Heart right ventricle (tissue), 16 donors: ENCODE data around the gene RUSC1. TPM values are rescaled to one million over a fixed set of nuclear protein-coding genes. Genes with fewer than 3 reads are reported as not detected.
"Not testable (repeated sequence)": the region's sequence is repeated elsewhere in the genome, so short reads cannot be mapped to it uniquely, and the experiment has no call there.

Experiments
- ATAC-seq, 8 donors: fragments of 200-7000 bp; cut with Tn5 transposase; one replicate each; pipeline ENCODE4 v1.9.1; 2020; ENCODE audit warnings: mild to moderate bottlenecking in 8 of 8, moderate library complexity in 8 of 8, moderate number of reproducible peaks in 1 of 8
- DNase-seq, 2 donors: peaks; one replicate each; pipeline ENCODE4 v3.0.0-alpha.2; 2020
- H3K27ac ChIP-seq, 10 donors: fragments of 200-600 bp; sonication (generic) in 2 of 10; one replicate each; pipeline versions ENCODE4 v1.5.0 to v1.8.0; 2020 to 2022; ENCODE audit warnings: mild to moderate bottlenecking in 3 of 10
- H3K27me3 ChIP-seq, 7 donors: fragments of 200-600 bp; one replicate each; pipeline ENCODE4 v1.8.0; 2021 to 2022; ENCODE audit warnings: mild to moderate bottlenecking in 2 of 7
- H3K36me3 ChIP-seq, 9 donors: fragments of 200-600 bp; sonication (generic) in 1 of 9; one replicate each; pipeline versions ENCODE4 v1.5.0 to v1.8.0; 2020 to 2022; ENCODE audit warnings: mild to moderate bottlenecking in 2 of 9
- H3K4me1 ChIP-seq, 9 donors: fragments of 200-600 bp; sonication (generic) in 1 of 9; one replicate each; pipeline versions ENCODE4 v1.5.0 to v1.8.0; 2020 to 2022; ENCODE audit warnings: mild to moderate bottlenecking in 4 of 9
- H3K4me3 ChIP-seq, 10 donors: fragments of 200-600 bp; sonication (generic) in 2 of 10; one replicate each; pipeline versions ENCODE4 v1.5.0 to v1.8.0; 2020 to 2022; ENCODE audit warnings: mild to moderate bottlenecking in 7 of 10, moderate library complexity in 2 of 10
- H3K9me3 ChIP-seq, 11 donors: fragments of 200-600 bp in 10 of 11; sonication (generic) in 2 of 11; one replicate each; pipeline versions ENCODE4 v1.5.0 to v1.8.0; 2013 to 2022; ENCODE audit warnings: mild to moderate bottlenecking in 2 of 11, control low read depth in 1 of 11, moderate library complexity in 1 of 11
- WGBS, 2 donors: extraction: QIAGEN DNeasy Blood & Tissue Kit; methylation state at CpG; one replicate each; pipeline ENCODE4 v1.1.7; 2013; ENCODE audit warnings: inconsistent platforms in 1 of 2; 5-methylcytosine and 5-hydroxymethylcytosine counted together
- intact Hi-C, 10 donors: fragments of 100-400 bp; cut with DNase I; formaldehyde crosslinking; loops; one replicate each; pipeline versions ENCODE4 v1.11.1 to v1.14.2; 2022
- polyA plus RNA-seq, 2 donors: library from polyadenylated mRNA; stranded (reverse); fragments of 200-250 nt; gene quantifications; one replicate each; pipeline ENCODE4 v1.2.3, GENCODE V29; 2013
- total RNA-seq, 10 donors: library from RNA; stranded (reverse); fragmentation: NEBNext Ultra II Directional in 3 of 10; extraction: Animal tissue kit (Norgen Biotek cat#: 25700) in 3 of 10; gene quantifications; one replicate each; pipeline versions ENCODE4 v1.2.1 to v1.2.4, GENCODE V29; 2021 to 2023
- TF ChIP-seq, protein P1 (sequence below), 9 donors: fragments of 200-600 bp; sonication (generic) in 2 of 9; IDR thresholded peaks; one replicate each; pipeline versions ENCODE4 v1.5.0 to v1.8.0; 2021 to 2022; ENCODE audit warnings: antibody characterized with exemption in 9 of 9, mild to moderate bottlenecking in 5 of 9, moderate library complexity in 1 of 9
- donor health status: Arrhythmogenic right ventricular cardiomyopathy.
- donor health status: ischemic (EF 13 %, LVEDD 7.1; RV severe dilation, severe dysfunction).
- donor health status: healthy with polysubstance abuse.
- donor health status: DM: no; HTN: yes; CAD: no.
- donor health status: DM: no; HTN: no; CAD: no.
- donor health status: ischemic (EF 25% LVEDD 6.9; RV normal size, moderate dysfunction).
- donor health status: ischemic (EF 25% LVEDD 5.7; RV mildly dilated, moderate dysfunction).
- donor health status: healthy.
- donor health status: DM: yes; HTN: yes; CAD: no.
- donor health status: Ischemic cardiomyopathy.
- donor health status: ischemic (EF 35%, LVEDD 5.7; RV mildly dilated, moderate dysfunction).
- donor health status: nonischemic (EF 11% LVEDD 7.7; RV severe dilation, severe dysfunction).
- donor health status: DM: yes; HTN: yes; CAD: no.
- donor health status: PGD.
- donor health status: ischemic (EF 29% LVEDD 5.4; RV normal size, mild dysfunction).
- donor health status: nonischemic (EF 23%, LVEDD 6.1; RV moderate dilation, normal function).

The RUSC1 gene
- total and polyA plus RNA-seq, 12 donors: 11.4 to 26.4 (median 16.2) TPM

DNA sequence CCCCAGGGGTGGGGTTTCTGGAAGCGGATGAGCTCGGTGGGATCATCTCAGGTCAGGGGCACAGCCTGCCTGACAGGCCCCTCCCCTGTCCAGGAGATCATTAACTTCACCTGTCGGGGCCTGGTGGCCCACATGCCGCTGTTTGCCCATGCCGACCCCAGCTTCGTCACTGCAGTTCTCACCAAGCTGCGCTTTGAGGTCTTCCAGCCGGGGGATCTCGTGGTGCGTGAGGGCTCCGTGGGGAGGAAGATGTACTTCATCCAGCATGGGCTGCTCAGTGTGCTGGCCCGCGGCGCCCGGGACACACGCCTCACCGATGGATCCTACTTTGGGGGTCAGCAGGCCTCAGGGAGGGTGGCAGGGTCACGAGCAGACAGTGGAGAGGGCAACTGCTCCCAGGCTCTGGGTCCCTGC lies 35.1 kb upstream of the RUSC1 start:
- intact Hi-C loops: no loop called here

DNA sequence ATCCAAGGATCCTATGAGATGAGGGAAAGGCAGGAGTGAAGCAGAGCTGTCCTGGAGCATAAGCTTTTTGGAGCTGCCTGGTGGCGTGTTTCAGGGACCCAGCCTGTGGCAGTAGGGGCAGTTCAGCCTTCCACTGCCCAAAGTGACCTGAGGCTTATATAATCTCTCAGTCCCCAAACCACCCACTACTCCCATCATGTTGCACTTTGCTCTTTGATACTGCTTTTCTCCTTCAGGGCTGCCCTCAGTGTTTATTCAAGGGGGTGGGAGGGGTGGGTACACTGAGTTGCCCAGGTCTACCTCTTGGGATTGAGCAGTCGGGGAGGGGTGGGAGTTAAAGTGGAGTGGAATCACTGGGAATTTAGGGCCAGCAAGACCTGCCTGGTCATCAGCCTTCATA lies 34.1 kb upstream of the RUSC1 start:
- Histone ChIP-seq H3K4me1 (no peaks in the 10 kb centered on the region), H3K27ac (no peak overlapping the region), H3K9me3 (no peaks in the 10 kb centered on the region), H3K27me3 (peaks cover 0 to 2% (median 0%) of the 10 kb centered on the region in 7 donors), H3K36me3 (no peaks in the 10 kb centered on the region), H3K4me3 (no peak overlapping the region)
- no peak for DNase-seq
- intact Hi-C loops: no loop called here
- no peak for ATAC-seq
- TF ChIP-seq, protein P1, sequence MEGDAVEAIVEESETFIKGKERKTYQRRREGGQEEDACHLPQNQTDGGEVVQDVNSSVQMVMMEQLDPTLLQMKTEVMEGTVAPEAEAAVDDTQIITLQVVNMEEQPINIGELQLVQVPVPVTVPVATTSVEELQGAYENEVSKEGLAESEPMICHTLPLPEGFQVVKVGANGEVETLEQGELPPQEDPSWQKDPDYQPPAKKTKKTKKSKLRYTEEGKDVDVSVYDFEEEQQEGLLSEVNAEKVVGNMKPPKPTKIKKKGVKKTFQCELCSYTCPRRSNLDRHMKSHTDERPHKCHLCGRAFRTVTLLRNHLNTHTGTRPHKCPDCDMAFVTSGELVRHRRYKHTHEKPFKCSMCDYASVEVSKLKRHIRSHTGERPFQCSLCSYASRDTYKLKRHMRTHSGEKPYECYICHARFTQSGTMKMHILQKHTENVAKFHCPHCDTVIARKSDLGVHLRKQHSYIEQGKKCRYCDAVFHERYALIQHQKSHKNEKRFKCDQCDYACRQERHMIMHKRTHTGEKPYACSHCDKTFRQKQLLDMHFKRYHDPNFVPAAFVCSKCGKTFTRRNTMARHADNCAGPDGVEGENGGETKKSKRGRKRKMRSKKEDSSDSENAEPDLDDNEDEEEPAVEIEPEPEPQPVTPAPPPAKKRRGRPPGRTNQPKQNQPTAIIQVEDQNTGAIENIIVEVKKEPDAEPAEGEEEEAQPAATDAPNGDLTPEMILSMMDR (IDR thresholded peaks at IDR 0.05): no peak
- WGBS, 2 donors: 96 to 98% methylated on average over 2 of the region's 2 CpGs

More for the DNA sequence above, 35.1 kb upstream of the RUSC1 start:
- H3K9me3 ChIP-seq: no peaks in the 10 kb centered on the region
- DNase-seq (no peak), ATAC-seq (no peak)
- no peaks in the 10 kb centered on the region for H3K4me1 ChIP-seq
- H3K4me3 ChIP-seq: no peak overlapping the region
- no peak overlapping the region for H3K27ac ChIP-seq
- no peaks in the 10 kb centered on the region for H3K36me3 ChIP-seq
- WGBS, 2 donors: 92 to 93% methylated on average over 18 of the region's 18 CpGs
- peaks cover 0 to 2% (median 0%) of the 10 kb centered on the region in 7 donors for H3K27me3 ChIP-seq
- TF ChIP-seq, protein P1 (IDR thresholded peaks at IDR 0.05): no peak

DNA sequence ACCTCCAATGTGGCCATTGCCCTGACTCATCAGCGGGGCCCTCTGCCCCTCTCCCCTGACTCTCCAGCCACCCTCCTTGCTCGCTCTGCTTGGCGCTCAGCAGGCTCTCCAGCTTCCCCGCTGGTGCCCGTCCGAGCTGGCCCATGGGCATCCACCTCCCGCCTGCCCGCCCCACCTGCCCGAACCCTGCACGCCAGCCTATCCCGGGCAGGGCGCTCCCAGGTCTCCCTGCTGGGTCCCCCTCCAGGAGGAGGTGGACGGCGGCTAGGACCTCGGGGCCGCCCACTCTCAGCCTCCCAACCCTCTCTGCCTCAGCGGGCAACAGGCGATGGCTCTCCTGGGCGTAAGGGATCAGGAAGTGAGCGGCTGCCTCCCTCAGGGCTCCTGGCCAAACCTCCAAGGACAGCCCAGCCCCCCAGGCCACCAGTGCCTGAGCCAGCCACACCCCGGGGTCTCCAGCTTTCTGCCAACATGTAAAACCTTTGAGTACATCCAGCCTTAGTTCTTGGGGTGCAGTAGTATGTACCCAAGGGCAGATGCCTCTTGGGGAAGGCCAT lies 32.6 kb upstream of the RUSC1 start:
- no peaks in the 10 kb centered on the region for H3K36me3 ChIP-seq
- DNase-seq (no peak), ATAC-seq (peak in 1 of 8 donors; percentile 19)
- intact Hi-C loops: no loop called here
- H3K27me3 ChIP-seq: peaks cover 0 to 5% (median 0%) of the 10 kb centered on the region in 7 donors
- TF ChIP-seq, protein P1 (IDR thresholded peaks at IDR 0.05): no peak
- H3K9me3 ChIP-seq: no peaks in the 10 kb centered on the region
- H3K4me3 ChIP-seq: no peak overlapping the region
- 89 to 92% methylated on average over 21 of the region's 21 CpGs for WGBS, 2 donors
- no peaks in the 10 kb centered on the region for H3K4me1 ChIP-seq
- no peak overlapping the region for H3K27ac ChIP-seq

DNA sequence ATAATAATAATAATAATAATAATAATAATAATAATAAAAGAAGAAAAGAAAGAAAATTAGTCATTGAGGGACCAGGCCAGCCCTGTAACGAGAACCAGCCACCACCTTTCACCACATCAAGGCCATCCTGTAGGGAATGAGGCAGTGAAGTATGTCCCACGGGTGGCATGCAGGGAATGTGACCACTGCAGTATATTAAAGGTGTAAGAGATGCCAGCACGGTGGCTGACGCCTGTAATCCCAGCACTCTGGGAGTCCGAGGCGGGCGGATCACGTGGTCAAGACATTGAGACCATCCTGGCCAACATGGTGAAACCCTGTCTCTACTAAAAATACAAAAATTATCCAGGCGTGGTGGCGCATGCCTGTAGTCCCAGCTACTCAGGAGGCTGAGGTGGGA lies 29.7 kb upstream of the RUSC1 start:
- intact Hi-C loops, H3K27ac ChIP-seq, H3K4me3 ChIP-seq, ATAC-seq, H3K36me3 ChIP-seq, H3K9me3 ChIP-seq, DNase-seq: not testable (repeated sequence)
- Histone ChIP-seq H3K27me3 (peaks cover 9 to 34% (median 22%) of the 10 kb centered on the region in 7 donors), H3K4me1 (peaks cover 2 to 14% (median 6%) of the 10 kb centered on the region in 9 donors)
- 65 to 70% methylated on average over 10 of the region's 10 CpGs for WGBS, 2 donors

DNA sequence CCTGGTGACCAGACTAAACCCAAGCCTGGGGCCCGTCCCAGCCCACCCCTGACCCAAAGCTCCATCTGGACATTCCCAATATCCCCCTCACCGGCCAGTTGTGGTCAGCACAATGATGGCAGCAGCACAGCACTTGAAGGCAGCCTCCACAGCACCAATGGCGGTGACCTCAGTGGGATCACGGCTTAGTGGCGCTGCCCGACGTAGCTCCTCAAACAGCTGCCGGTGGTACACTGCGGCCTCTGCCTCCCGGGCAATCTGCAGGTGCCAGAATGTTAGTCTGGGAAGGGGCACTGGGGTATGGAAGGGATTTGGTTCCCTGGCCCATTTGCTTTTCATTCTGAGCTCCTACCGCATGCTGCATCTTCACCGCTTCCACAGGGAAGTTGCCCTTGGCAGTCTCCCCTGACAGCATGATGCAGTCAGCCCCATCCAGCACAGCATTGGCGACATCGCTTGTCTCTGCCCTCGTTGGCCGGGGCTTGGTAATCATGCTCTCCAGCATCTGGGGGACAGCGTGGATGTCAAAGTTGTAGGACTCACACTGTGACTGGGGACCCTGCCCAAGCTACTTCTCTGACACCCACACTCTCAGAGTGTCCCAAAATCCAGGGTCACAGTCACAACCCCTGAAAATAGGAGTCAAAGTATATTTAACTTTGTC lies 27.5 kb upstream of the RUSC1 start:
- Histone ChIP-seq H3K27ac (no peak overlapping the region), H3K4me1 (peaks cover 2 to 14% (median 6%) of the 10 kb centered on the region in 9 donors), H3K27me3 (peaks cover 9 to 47% (median 33%) of the 10 kb centered on the region in 7 donors), H3K9me3 (no peaks in the 10 kb centered on the region), H3K36me3 (no peaks in the 10 kb centered on the region), H3K4me3 (no peak overlapping the region)
- TF ChIP-seq, protein P1 (IDR thresholded peaks at IDR 0.05): no peak
- no peak for ATAC-seq
- WGBS, 2 donors: 84 to 86% methylated on average over 17 of the region's 17 CpGs
- intact Hi-C loops: no loop called here
- no peak for DNase-seq
